SK-N-SH (cell line): ENCODE data around the gene PTBP1. TPM values are rescaled to one million over a fixed set of nuclear protein-coding genes. Genes with fewer than 3 reads are reported as not detected.

ENCODE experiments used
- CTCF ChIA-PET: fragments of 300-600, 350-600 bp; formaldehyde crosslinking; extraction: SDS; loops from one replicate; lab custom pipeline; 2021; lab: Yijun Ruan, JAX
- POLR2A ChIA-PET: fragments of 350-600 bp; sonication (Branson Sonifier 250); formaldehyde crosslinking; extraction: SDS; loops from one replicate; lab custom pipeline; 2020; ENCODE audit warnings: antibody characterized with exemption, inconsistent platforms; lab: Yijun Ruan, JAX
- DNase-seq: peaks from one replicate; pipeline ENCODE4 v3.0.0; 2012
- H2AFZ ChIP-seq: fragments of 200-600 bp; sonication (generic); 2 replicates; pipeline ENCODE4 v1.8.1; 2016; ENCODE audit warnings: antibody characterized with exemption, mild to moderate bottlenecking, low read depth
- H3F3A ChIP-seq: fragments of 200-600 bp; sonication (generic); replicated peaks from 2 replicates; pipeline ENCODE3; 2016; ENCODE audit warnings: antibody characterized with exemption, mild to moderate bottlenecking; ENCODE audit not compliant: insufficient read depth
- H3K27ac ChIP-seq, 2 experiments: fragments of 200-500 bp in 1 of 2; fragments of 200-600 bp in 1 of 2; sonication (Bioruptor generic) in 1 of 2; sonication (generic), shearing (Covaris generic) in 1 of 2; 2 replicates each; pipeline versions ENCODE4 v1.5.1 to v1.6.1; 2014 to 2016; ENCODE audit warnings: low read depth in 2 of 2, inconsistent platforms in 1 of 2, low read length in 1 of 2, mild to moderate bottlenecking in 1 of 2, mixed read lengths in 1 of 2
- H3K27me3 ChIP-seq: fragments of 200-600 bp; sonication (generic), shearing (Covaris generic); 2 replicates; pipeline ENCODE4 v1.6.1; 2016; ENCODE audit warnings: mixed run types; ENCODE audit not compliant: insufficient read depth
- H3K36me3 ChIP-seq, 2 experiments: fragments of 200-500 bp in 1 of 2; fragments of 200-600 bp in 1 of 2; sonication (Bioruptor generic) in 1 of 2; sonication (generic) in 1 of 2; replicated peaks in 1 of 2; 2 replicates each; pipeline versions ENCODE3 to v1.5.1; 2014 to 2016; ENCODE audit warnings: low read length in 1 of 2, mild to moderate bottlenecking in 1 of 2; ENCODE audit not compliant: insufficient read depth in 2 of 2, control insufficient read depth in 1 of 2
- H3K4me1 ChIP-seq, 2 experiments: fragments of 200-500 bp in 1 of 2; fragments of 200-600 bp in 1 of 2; sonication (Bioruptor generic) in 1 of 2; sonication (generic), shearing (Covaris generic) in 1 of 2; 2 replicates each; pipeline versions ENCODE4 v1.5.1 to v1.6.1; 2014 to 2016; ENCODE audit warnings: low read depth in 1 of 2, low read length in 1 of 2, mixed run types in 1 of 2; ENCODE audit not compliant: insufficient read depth in 2 of 2, control insufficient read depth in 1 of 2
- H3K4me2 ChIP-seq: fragments of 200-600 bp; sonication (generic), shearing (Covaris generic); 2 replicates; pipeline ENCODE4 v1.6.1; 2017; ENCODE audit warnings: mixed run types
- H3K4me3 ChIP-seq, 2 experiments: fragments of 200-500 bp in 1 of 2; fragments of 200-600 bp in 1 of 2; sonication (Bioruptor generic) in 1 of 2; sonication (generic), shearing (Covaris generic) in 1 of 2; 2 replicates each; pipeline versions ENCODE4 v1.5.1 to v1.8.1; 2014 to 2016; ENCODE audit warnings: low read depth in 2 of 2, inconsistent platforms in 1 of 2, low read length in 1 of 2, mild to moderate bottlenecking in 1 of 2, mixed read lengths in 1 of 2, moderate library complexity in 1 of 2
- H3K79me2 ChIP-seq: fragments of 200-600 bp; sonication (generic); 2 replicates; pipeline ENCODE4 v1.8.1; 2017; ENCODE audit warnings: mild to moderate bottlenecking; ENCODE audit not compliant: insufficient read depth
- H3K9ac ChIP-seq: fragments of 200-600 bp; sonication (generic); 2 replicates; pipeline ENCODE4 v1.6.1; 2017; ENCODE audit warnings: mixed run types
- H3K9me2 ChIP-seq: fragments of 200-600 bp; sonication (generic); 2 replicates; pipeline ENCODE4 v1.6.1; 2017; ENCODE audit warnings: mixed run types
- H3K9me3 ChIP-seq: fragments of 200-600 bp; sonication (generic); 2 replicates; pipeline ENCODE4 v1.6.1; 2017; ENCODE audit warnings: mixed run types, mild to moderate bottlenecking, moderate library complexity
- H4K20me1 ChIP-seq: fragments of 200-600 bp; sonication (generic); 2 replicates; pipeline ENCODE4 v1.6.1; 2017; ENCODE audit warnings: mild to moderate bottlenecking, mixed run types; ENCODE audit not compliant: insufficient read depth
- CHD2 ChIP-seq: fragments of 150-350 bp; IDR thresholded peaks from 2 replicates; pipeline ENCODE4 v1.6.1; 2018; ENCODE audit warnings: low read length; ENCODE audit not compliant: partially characterized antibody
- ELF1 ChIP-seq: IDR thresholded peaks from 2 replicates; pipeline ENCODE4 v1.4.0; 2012
- FOSL2 ChIP-seq: IDR thresholded peaks from 2 replicates; pipeline ENCODE4 v1.4.0; 2012; ENCODE audit warnings: low read depth, mild to moderate bottlenecking, moderate library complexity, borderline replicate concordance
- JUND ChIP-seq: IDR thresholded peaks from 2 replicates; pipeline ENCODE4 v1.4.0; 2012
- MEF2A ChIP-seq: IDR thresholded peaks from 2 replicates; pipeline ENCODE4 v1.4.0; 2012; ENCODE audit warnings: low read depth, borderline replicate concordance
- MXI1 ChIP-seq: IDR thresholded peaks from 2 replicates; pipeline ENCODE4 v1.6.1; 2012; ENCODE audit warnings: mild to moderate bottlenecking, low read depth, low read length, improper control_type of control experiment
- NFIC ChIP-seq: IDR thresholded peaks from 2 replicates; pipeline ENCODE4 v1.4.0; 2012; ENCODE audit warnings: borderline replicate concordance
- POLR2AphosphoS5 ChIP-seq: IDR thresholded peaks from 2 replicates; pipeline ENCODE4 v1.6.1; 2012; ENCODE audit warnings: low read depth, low read length
- SIN3A ChIP-seq: IDR thresholded peaks from 2 replicates; pipeline ENCODE4 v1.6.1; 2012; ENCODE audit warnings: low read depth, mild to moderate bottlenecking, low read length, moderate library complexity, borderline replicate concordance
- SMC3 ChIP-seq: IDR thresholded peaks from 2 replicates; pipeline ENCODE4 v1.6.1; 2012; ENCODE audit warnings: low read depth, low read length, improper control_type of control experiment
- TCF12 ChIP-seq: IDR thresholded peaks from 2 replicates; pipeline ENCODE4 v1.4.0; 2012
- TEAD4 ChIP-seq: IDR thresholded peaks from 2 replicates; pipeline ENCODE4 v1.4.0; 2012; ENCODE audit warnings: mild to moderate bottlenecking, borderline replicate concordance; ENCODE audit not compliant: insufficient read depth
- USF2 ChIP-seq: fragments of 150-350 bp; IDR thresholded peaks from 2 replicates; pipeline ENCODE4 v1.6.1; 2017; ENCODE audit warnings: antibody characterized with exemption, low read length, low read depth, borderline replicate concordance
- YY1 ChIP-seq: IDR thresholded peaks from 2 replicates; pipeline ENCODE4 v1.4.0; 2012; ENCODE audit warnings: low read depth, mild to moderate bottlenecking
- WGBS: methylation state at CpG from one replicate; pipeline ENCODE4 v1.1.6; 2017; ENCODE audit warnings: low lambda C conversion rate; 5-methylcytosine and 5-hydroxymethylcytosine counted together
- polyA plus RNA-seq, 3 experiments: library from polyadenylated mRNA; depleted of rRNA; stranded (reverse); fragments of >200 nt; gene quantifications; 2 replicates each; pipeline ENCODE4 v1.2.3, GENCODE V29; 2012

PTBP1 gene
- polyA plus RNA-seq, 1 of the 3 experiments (the other 2 are of a cell fraction): 243 TPM

GRCh38 chr19:855566-856120, 58.4 kb downstream of the PTBP1 start:
- peak; percentile 61 for DNase-seq
- TF ChIP-seq POLR2AphosphoS5 (no peak), ELF1 (no peak)
- no peak overlapping the region for H3K9ac ChIP-seq
- no peaks in the 10 kb centered on the region for H3K79me2 ChIP-seq
- no peak overlapping the region for H3K4me3 ChIP-seq
- CTCF ChIA-PET: interaction anchor here (0.6 to 5.4 kb wide), 19 partner anchors 8 to 386 kb away, joined by 3 to 44 read pairs (median 6); partner anchors contain the start of genes ATP5F1D, KISS1R, MED16 and PRTN3
- H3K9me3 ChIP-seq: no peaks in the 10 kb centered on the region
- no peaks in the 10 kb centered on the region for H3K9me2 ChIP-seq
- H3F3A ChIP-seq: no peaks in the 10 kb centered on the region
- H3K27ac ChIP-seq: no peak overlapping the region
- H2AFZ ChIP-seq: no peak overlapping the region
- no peaks in the 10 kb centered on the region for H4K20me1 ChIP-seq
- 26% methylated on average over 3 of the region's 40 CpGs for WGBS
- POLR2A ChIA-PET: no interaction called here
- no peak overlapping the region for H3K4me2 ChIP-seq
- H3K27me3 ChIP-seq: peaks cover 56% of the 10 kb centered on the region
- peaks cover 0 to 4% of the 10 kb centered on the region in 2 experiments; a peak in 1 of 4 replicates for H3K4me1 ChIP-seq
- H3K36me3 ChIP-seq: no peaks in the 10 kb centered on the region

- Histone ChIP-seq H3K79me2 (no peaks in the 10 kb centered on the region), H3K4me3 (no peak overlapping the region), H3K9me3 (no peaks in the 10 kb centered on the region), H3K9me2 (no peaks in the 10 kb centered on the region), H3K4me1 (peaks cover 0 to 4% of the 10 kb centered on the region in 2 experiments; a peak in 1 of 4 replicates), H4K20me1 (no peaks in the 10 kb centered on the region), H3K4me2 (no peak overlapping the region), H2AFZ (no peak overlapping the region), H3K27me3 (peaks cover 38% of the 10 kb centered on the region), H3F3A (peaks cover 2% of the 10 kb centered on the region), H3K27ac (no peak overlapping the region), H3K9ac (no peak overlapping the region), H3K36me3 (no peaks in the 10 kb centered on the region)
- no peak for DNase-seq
- ChIA-PET CTCF (interaction anchor here (0.9 to 5.4 kb wide), 11 partner anchors 28 to 189 kb away, joined by 3 to 44 read pairs (median 4); partner anchors contain the start of genes FSTL3 and KISS1R), POLR2A (no interaction called here)
- 48% methylated on average over 9 of the region's 9 CpGs for WGBS
- TF ChIP-seq SIN3A (no peak), YY1 (no peak), JUND (no peak), FOSL2 (no peak), USF2 (no peak), MXI1 (no peak), TCF12 (no peak), TEAD4 (no peak), MEF2A (no peak), NFIC (no peak), CHD2 (no peak), SMC3 (no peak)
Measured at GRCh38 chr19:858284-858683, 61.0 kb downstream of the PTBP1 start.
